ENCODE results near the gene CMA1.

GRCh38 chr14:24535737-24536136, 27.7 kb upstream of the CMA1 start:
- TF ChIP-seq, protein P1, sequence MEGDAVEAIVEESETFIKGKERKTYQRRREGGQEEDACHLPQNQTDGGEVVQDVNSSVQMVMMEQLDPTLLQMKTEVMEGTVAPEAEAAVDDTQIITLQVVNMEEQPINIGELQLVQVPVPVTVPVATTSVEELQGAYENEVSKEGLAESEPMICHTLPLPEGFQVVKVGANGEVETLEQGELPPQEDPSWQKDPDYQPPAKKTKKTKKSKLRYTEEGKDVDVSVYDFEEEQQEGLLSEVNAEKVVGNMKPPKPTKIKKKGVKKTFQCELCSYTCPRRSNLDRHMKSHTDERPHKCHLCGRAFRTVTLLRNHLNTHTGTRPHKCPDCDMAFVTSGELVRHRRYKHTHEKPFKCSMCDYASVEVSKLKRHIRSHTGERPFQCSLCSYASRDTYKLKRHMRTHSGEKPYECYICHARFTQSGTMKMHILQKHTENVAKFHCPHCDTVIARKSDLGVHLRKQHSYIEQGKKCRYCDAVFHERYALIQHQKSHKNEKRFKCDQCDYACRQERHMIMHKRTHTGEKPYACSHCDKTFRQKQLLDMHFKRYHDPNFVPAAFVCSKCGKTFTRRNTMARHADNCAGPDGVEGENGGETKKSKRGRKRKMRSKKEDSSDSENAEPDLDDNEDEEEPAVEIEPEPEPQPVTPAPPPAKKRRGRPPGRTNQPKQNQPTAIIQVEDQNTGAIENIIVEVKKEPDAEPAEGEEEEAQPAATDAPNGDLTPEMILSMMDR (conservative IDR thresholded peaks at IDR 0.05 in 1 of 2, IDR thresholded peaks at IDR 0.05 in 1 of 2; ENCODE audit: extremely low read depth in 1 of 2, insufficient read depth in 1 of 2, low read depth in 1 of 2, low read length in 2 of 2): no peak
- no peak for TF ChIP-seq EZH2 (IDR thresholded peaks at IDR 0.05; ENCODE audit: borderline replicate concordance, low read length)

All from mammary epithelial cell (primary cell).